ENCODE measurements around the gene LENEP.

Gene LENEP

DNA sequence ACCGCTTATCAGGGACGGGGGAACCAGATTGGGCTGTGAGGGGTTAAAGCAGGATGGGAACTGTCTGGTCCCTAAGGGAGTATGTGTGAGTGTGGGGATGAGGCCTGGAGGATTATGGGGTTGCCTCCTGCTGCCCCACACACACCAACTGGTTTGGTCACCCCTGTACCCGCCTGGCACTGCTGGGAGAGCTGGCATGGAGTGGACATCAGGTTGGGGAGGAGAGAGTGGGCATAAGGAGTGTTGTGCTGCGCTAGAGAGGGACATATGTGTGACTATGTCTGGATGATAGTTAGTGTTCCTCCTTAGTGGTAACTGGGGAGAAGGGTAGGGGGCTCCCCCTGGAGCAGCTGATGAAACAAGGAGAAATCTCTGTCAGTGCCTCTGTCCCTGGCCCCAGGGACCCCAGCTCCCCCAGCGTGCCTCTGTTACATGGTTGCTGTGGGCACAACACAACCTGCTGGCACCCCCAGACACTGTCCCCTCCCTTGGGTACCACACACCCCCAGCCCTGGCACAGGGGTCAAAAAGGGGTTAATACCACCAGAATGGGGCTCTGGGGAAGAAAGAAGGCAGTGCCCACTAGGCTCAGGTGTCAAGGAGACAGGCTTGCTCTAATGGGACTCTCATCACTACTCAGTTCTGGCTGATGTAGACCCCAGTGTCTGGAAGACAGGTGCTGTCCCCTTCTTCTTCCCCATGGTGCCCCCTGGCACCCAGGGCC, 11.1 kb downstream of the LENEP start:
- DNase-seq, result no peak
- in situ Hi-C loops (cut with MboI; ENCODE audit: low pct_unique_long_range_greater_than_20kb, low sequenced_read_pairs), result no loop called here

DNA sequence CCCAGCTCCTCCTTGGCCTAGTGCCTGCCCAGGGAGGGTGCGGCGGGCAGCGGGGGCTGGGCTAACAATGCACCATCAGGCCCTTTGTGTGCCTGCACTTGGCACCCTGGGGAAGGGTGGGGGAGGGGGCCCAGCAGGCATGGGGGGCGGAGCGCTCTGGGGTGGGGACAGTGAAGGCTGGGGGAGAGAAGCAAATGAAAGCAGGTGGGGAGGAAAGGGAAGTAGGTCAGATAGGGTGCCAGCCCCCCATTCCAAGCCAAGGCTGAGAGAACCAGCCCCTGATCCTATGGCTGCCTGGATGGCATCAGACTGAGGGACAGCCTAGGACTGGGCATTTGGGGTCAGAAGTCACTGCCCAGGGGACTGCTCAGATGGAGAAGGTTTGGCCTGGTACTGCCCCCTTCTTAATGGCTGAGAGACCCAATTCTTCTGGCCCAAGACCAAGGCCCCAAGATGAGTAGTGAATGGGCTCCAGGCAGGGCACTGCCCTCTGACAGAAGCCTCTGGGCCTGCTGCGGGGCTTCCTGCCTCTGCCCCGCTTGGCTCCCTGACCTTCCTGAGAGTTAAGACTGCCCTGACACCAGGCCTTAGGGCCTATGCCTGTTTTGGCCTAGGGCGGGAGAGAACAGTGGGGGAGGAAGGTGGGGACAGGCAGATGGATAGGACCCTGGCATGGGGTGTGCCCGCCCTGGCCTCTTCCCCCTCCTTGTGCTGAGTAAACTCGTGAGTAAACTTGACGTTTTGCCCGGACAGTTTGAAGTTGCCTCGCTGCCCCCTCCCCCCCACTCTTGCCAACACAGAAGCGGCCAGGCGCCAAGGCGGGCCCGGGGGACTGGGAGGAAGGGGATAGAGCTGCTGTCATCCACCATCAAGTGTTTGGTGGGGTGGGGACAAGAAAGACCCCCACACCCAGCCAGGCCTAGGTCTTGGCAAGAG, 12.0 kb downstream of the LENEP start:
- DNase-seq, result no peak
- in situ Hi-C loops (cut with MboI; ENCODE audit: low pct_unique_long_range_greater_than_20kb, low sequenced_read_pairs), result no loop called here

DNA sequence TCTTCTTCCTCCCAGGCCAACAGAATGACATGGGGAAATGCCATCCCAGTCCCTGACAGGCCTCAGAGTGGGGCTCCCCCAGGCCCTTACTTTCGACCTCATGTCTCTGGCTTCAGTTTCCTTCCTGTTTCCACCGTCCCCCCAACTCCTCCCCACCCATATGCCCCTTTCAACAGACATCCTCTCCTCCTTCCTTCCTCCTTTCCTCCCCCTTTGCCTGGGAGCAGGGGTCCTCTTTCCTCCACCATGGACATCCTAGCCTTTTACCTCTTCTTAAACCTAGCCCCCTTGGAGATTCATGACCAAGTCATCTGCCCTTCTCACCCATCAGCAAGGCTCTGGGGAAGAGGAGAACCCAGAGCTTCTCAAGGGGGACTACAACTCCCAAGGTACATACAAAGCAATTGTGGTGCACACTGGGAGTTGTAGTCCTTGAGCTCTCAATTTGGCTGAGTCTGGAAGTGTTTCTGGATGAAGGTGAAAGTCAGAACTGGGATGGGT, 13.3 kb downstream of the LENEP start:
- peak; percentile 47 for DNase-seq
- in situ Hi-C loops (cut with MboI; ENCODE audit: low pct_unique_long_range_greater_than_20kb, low sequenced_read_pairs), result no loop called here

DNA sequence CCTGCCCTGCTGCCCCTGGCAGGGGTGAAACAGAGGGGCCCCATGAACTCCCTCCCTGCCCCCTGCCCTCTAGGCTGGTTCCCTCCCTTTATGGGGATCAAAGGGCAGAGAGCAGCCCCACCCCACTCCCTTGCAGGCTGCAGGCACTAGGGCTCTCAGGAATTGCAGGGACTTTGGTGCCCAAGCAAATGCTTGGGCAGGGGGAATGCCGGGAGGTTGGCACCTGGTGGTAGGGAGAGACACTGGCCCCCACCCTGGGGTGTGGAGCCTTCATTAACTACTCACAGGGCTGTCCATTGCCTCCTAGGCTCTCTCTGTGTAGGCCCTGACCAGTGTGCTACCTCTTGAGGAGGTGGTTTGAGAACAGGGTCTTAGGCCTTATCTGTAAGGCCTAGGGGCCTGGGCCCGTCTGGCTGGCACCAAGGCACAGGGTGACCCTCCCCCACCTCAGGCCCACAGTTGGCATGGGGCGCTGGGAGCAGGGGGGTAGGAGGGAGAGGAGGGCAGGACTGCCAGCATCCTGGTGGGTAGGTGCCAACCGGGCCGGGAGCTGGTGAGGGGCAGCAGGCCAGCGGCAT, 14.0 kb downstream of the LENEP start:
- in situ Hi-C loops (cut with MboI; ENCODE audit: low pct_unique_long_range_greater_than_20kb, low sequenced_read_pairs), result no loop called here
- no peak for DNase-seq

DNA sequence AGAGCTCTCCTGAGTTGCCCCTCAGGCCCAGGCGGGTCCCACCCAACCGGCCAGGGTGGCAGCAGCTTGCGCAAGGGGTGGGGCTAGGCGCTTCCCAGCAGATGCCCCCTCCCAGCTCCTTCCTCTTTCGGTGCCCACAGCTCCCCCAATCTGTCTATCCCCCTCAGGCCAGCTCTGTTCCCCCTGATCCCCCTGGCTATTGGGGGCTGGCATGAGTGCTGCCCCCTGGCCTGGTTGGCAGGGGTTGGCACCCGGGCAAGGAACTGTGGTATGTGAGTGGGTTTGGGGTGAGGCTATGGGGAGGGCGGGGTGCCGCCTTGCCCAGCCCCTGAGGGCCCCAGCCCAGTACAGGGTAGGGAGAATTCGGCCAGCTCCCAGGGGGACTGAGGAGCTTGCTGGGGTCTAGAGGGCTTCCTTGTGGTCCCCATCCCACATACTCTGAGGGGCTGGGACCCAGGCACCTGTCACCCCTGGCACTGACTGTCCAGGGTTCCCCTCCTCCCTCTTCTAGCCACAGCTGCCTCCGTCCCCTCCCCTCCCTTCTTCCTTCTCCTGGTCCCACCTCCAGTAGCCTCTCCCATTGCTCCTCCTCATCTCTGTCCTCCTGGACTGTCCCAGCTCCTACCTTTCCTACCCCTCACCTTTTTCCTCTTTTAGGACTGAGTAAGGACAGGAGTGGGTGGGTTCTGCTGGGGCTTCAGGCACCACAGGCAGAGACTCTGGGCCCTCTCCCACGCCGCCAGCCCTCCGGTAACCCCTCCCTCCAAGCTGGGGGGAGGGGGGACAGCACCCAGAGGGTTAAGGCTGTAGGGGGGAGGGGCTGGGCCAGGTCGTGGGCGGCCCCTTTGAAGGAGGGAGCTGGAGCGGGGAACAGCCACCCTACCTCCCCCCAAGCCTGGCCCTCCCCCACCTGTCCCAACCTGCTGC, 14.9 kb downstream of the LENEP start:
- no peak for DNase-seq
- in situ Hi-C loops (cut with MboI; ENCODE audit: low pct_unique_long_range_greater_than_20kb, low sequenced_read_pairs), result no loop called here

DNA sequence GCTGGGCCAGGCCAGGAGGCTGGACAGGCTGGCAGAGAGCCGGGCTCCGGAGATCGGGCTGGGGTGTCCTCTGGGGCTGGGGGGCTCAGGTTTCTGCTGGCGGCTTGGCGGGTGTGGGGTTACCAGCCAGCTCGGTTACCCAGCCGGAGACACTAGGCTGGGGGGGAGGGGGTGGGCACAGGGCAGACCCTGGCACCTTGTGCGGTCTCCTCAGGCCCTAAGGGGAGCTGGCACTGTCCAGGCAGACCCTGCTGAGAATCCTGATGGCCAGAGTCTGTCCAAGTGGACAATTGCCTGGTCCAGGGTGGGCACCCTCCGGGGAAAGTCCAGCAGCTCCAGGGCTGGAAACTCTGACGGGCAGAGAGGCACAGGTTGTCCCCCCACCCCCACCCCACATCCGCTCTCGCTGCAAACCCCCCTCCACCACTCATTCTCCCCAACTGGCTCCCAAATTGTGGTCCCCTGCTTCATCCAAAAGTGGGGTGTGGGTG, 15.9 kb downstream of the LENEP start:
- in situ Hi-C loops (cut with MboI; ENCODE audit: low pct_unique_long_range_greater_than_20kb, low sequenced_read_pairs), result no loop called here
- DNase-seq, result no peak

DNA sequence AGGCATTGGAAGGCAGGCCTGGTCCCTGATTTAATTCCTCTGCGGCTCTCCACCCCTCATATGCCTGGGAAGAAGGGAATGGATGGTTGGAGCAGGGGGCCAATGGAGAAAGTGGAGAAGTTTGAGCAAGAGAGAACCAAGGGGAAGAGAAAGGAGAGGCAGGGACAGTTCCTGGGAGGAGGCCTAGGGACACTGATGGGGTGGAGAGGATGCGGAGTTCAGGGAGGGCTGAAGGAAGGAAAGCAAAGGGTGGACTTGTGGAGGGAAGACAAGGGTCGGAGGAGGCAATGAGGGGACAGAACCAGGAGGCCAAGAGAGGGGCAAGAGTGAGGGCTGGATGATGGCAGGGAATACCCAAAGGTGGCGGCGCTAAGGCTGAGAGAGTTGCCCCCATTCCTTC, 16.4 kb downstream of the LENEP start:
- DNase-seq, result no peak
- in situ Hi-C loops (cut with MboI; ENCODE audit: low pct_unique_long_range_greater_than_20kb, low sequenced_read_pairs), result no loop called here

DNA sequence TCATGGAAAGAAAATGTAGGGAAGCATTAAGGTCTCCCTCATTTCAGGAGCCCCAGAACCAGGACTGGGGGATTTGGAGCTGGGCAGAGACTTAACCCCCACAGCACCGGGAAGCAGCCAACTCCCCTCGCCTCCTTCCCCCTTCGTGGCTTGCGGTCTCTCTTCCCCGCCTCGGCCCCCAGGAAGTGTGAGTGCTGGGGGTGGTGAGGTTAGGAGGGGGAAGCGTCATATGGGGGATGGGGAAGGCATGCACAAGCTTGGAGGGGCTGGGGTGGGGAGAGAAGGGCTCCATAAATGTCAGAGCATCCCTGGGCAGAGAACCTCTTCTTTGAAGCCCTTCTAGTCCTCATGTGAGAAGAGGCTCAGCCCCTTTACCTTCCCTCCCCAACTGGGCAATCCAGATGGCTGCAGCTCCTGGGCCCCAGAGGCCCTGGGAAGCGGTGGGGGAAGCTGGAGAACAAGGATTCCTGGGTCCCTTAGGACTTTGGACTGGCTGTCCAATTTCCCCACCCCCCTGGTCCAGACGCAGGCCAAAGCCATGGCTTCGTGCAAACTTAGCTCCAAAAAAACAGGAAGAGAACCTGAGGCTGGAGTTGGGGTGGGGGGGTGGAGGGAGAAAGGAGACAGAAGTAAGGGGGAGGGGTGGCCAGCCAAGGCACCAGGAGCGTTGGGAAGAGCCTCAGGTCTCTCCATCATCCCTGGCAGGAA, 17.0 kb downstream of the LENEP start:
- in situ Hi-C loops (cut with MboI; ENCODE audit: low pct_unique_long_range_greater_than_20kb, low sequenced_read_pairs), result no loop called here
- DNase-seq, result peak; percentile 48

DNA sequence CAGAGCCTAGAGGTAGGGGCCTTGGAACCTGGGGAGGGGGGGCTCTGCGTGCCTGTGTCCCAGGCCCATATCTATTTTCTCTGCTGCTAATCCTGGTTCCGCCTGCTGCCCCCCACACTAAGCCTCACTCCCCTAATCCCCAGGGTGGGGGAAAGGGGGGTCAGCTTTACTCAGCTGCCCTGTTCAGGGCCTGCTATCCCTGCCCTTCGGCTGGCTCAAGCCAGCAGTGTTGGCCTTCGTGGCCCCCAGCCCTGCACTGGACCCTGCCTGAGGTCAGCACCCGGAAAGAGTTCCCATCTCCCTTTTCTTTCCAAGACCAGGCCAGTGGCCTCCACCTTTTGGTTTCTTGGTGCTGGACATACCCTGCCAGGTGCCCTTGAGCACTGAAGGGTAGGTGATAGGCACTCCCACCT, 17.6 kb downstream of the LENEP start:
- in situ Hi-C loops (cut with MboI; ENCODE audit: low pct_unique_long_range_greater_than_20kb, low sequenced_read_pairs), result no loop called here
- no peak for DNase-seq

DNA sequence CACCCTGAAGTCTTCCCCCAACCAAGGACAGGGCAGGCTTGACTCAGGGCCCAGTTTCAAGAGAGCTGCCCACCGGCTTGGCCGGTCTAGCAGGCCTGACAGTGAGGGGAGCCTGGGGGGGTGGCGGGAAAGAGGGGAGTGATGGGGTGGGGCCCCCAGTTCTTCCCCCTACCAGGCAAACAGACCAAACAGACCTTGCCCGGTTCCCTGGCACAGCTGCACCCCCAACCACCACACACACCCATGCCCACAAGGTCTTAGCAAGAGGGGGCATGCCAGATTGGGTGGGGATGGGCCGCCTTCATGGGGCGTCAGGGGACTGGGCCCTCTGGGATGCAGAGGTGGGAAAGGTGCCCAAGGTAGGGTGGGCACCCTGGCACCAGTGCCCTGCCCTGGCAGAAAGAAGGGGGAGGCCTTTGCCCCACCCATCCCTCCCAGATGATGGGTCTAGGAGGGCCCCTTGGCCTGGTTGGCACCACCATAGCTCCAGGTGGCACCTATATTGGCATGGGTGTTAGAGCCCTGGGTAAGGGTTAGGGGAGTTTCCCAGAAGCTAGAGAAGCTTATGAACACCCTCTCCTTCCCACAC, 18.1 kb downstream of the LENEP start:
- in situ Hi-C loops (cut with MboI; ENCODE audit: low pct_unique_long_range_greater_than_20kb, low sequenced_read_pairs), result no loop called here
- DNase-seq, result no peak

DNA sequence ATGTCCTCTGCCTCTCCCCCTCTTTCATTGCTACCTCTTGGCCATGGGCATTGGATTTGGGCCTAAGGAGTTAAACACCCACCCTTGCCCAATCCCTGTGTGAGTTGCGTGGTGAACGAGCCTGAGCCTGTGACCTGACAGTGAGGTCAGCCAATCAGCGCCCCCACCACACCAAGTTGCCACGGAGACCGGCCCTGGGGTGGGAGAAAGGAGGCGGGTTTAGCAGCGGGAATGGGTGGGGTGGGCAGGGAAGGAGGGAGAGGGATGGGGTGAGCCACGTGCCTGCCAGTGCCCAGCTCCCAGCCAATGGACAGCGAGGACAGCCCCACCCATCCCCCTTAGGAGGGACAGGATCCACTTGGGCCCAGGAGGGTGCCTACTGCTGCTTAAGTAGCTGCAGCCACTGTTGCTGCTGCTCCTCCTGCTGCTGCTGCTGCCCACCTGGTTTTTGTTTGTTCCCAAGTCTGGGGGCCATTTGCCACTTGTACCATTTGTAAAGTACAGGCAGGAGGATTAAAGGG, 18.7 kb downstream of the LENEP start:
- DNase-seq, result peak; percentile 49

DNA sequence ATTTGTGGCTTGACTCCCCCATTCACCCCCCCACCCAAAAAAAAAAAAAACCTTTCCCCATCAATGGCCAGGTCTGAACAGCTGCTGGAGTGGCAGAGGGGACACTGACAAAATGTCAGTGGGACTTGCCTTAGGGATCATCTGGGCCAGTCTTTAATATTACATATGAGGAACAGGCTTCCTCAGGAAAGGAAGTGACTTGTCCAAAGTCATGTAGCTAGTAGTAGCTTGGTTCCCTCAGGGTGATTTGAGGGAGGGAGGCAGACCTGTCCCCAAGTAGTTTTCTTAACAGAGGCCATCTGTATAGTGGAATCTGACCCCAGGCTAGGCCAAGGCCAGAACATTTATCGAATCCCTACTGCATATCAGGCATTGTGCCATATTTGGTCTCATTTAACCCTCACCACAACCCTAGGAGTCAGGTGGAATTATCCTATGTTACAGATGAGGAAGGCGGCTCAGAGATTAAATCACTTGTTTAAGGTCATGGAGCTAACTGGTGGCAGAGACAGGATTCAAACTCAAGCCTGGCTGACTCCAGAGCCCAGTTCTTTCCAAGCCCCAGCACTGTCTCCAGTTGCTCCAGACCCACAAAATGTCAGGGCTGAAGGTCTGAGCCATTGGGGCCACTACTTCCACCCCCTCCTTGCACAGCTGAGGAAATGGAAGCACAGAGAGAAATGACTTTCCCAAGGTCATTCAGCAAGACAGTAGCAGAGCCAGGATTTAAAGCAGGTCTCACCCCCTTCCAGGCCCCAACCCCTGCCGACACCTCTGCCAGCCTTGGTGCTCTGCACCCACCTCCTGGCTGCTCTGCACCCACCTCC, 19.6 kb downstream of the LENEP start:
- in situ Hi-C loops (cut with MboI; ENCODE audit: low pct_unique_long_range_greater_than_20kb, low sequenced_read_pairs), result no loop called here
- DNase-seq, result no peak

More for the DNA sequence above, 18.7 kb downstream of the LENEP start:
- in situ Hi-C loops (cut with MboI; ENCODE audit: low pct_unique_long_range_greater_than_20kb, low sequenced_read_pairs), result no loop called here

DNA sequence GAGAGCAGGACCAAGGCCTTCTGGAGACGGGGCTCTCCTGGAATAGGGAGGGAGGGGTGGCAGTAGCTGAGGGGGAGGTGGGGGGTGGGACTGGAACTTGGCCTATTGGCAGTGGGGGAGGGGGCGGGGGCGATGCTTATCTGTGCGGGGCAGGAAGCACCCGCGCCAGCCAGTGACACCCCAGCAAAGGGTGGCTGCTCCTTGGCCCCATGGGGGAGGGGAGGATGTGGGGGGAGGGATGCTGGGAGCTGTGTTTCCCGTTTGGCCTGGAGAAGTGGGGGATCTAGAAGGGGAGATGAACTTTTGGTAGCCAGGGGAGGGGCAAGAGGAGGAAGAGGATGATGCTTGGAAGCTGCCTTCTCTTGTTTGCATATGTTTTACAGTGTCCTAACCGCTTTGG, 20.2 kb downstream of the LENEP start:
- in situ Hi-C loops (cut with MboI; ENCODE audit: low pct_unique_long_range_greater_than_20kb, low sequenced_read_pairs), result no loop called here
- no peak for DNase-seq

DNA sequence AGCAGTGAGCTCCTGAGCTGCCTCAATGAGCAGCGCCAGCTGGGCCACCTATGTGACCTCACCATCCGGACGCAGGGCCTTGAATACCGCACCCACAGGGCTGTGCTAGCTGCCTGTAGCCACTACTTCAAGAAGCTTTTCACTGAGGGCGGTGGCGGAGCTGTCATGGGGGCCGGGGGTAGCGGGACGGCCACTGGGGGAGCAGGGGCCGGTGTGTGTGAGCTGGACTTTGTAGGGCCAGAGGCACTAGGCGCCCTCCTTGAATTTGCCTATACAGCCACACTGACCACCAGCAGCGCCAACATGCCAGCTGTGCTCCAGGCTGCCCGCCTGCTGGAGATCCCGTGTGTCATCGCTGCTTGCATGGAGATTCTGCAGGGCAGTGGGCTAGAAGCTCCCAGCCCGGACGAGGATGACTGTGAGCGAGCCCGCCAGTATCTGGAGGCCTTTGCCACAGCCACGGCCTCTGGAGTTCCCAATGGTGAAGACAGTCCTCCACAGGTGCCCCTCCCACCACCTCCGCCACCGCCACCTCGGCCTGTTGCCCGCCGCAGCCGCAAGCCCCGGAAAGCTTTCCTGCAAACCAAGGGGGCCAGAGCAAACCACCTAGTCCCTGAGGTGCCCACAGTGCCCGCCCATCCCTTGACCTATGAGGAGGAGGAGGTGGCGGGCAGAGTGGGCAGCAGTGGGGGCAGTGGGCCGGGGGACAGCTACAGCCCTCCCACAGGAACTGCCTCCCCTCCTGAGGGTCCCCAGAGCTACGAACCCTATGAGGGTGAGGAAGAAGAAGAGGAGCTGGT, 21.5 kb downstream of the LENEP start:
- DNase-seq, result no peak
- in situ Hi-C loops (cut with MboI; ENCODE audit: low pct_unique_long_range_greater_than_20kb, low sequenced_read_pairs), result no loop called here

DNA sequence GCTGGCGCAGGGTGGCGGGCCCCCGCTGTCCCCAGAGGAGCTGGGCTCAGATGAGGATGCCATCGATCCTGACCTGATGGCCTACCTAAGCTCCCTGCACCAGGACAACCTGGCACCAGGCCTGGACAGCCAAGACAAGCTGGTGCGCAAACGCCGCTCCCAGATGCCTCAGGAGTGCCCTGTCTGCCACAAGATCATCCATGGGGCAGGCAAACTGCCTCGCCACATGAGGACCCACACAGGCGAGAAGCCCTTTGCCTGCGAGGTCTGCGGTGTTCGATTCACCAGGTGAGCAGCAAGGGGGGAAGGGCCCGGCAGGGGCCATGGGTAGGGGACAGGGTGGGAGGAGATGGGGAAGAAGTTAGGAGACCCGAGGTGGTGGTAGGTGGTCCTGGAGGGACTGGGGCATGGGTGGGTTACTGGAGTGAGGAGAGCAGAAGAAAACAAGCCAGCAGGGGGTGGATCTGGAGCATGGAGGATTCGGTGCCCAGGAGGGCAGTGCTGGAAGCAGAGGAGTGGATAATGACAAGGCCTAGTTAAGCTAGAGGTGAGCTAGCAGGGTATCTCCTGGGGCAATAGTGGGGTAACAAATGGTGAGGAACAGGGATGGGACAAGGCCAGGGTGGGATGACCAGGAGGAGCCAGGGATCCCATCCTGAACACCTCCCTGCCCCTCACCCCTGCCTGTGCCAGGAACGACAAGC, 22.3 kb downstream of the LENEP start:
- in situ Hi-C loops (cut with MboI; ENCODE audit: low pct_unique_long_range_greater_than_20kb, low sequenced_read_pairs), result no loop called here
- no peak for DNase-seq

All from KBM-7 (cell line).